AG10803 (cell line): Measurements from ENCODE around the gene KCNQ1.

Experiments
- DNase-seq: peaks from one replicate; pipeline ENCODE4 v3.0.0; 2010; ENCODE audit warnings: low read depth
- H3K4me3 ChIP-seq: 2 replicates; pipeline ENCODE4 v1.5.1; 2011; ENCODE audit warnings: mild to moderate bottlenecking, low read length, control low read depth
- TF ChIP-seq, protein P1 (sequence below): conservative IDR thresholded peaks from 2 replicates; pipeline ENCODE4 v1.5.1; 2011; ENCODE audit warnings: mild to moderate bottlenecking, low read length, control low read depth, inconsistent platforms

The KCNQ1 gene

DNA sequence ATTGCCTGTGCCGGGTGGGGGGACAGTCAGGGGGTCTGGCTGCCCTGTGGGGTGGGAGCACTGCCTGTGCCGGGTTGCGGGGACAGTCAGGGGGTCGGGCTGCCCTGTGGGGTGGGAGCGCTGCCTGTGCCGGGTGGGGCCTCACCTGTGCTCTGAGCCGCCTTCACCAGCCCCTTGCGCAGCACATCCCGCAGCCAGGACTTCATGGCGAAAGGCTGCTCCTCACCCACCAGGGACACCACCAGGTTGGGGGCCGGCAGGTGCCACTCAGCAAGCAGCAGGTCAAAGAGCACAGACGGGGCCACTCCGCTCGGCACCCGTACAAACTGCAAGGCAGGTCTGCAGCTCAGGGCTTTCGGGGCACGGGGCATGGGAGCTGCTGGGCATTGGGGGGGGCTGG, 22.8 kb upstream of the KCNQ1 start:
- H3K4me3 ChIP-seq = no peak overlapping the region
- TF ChIP-seq, protein P1, sequence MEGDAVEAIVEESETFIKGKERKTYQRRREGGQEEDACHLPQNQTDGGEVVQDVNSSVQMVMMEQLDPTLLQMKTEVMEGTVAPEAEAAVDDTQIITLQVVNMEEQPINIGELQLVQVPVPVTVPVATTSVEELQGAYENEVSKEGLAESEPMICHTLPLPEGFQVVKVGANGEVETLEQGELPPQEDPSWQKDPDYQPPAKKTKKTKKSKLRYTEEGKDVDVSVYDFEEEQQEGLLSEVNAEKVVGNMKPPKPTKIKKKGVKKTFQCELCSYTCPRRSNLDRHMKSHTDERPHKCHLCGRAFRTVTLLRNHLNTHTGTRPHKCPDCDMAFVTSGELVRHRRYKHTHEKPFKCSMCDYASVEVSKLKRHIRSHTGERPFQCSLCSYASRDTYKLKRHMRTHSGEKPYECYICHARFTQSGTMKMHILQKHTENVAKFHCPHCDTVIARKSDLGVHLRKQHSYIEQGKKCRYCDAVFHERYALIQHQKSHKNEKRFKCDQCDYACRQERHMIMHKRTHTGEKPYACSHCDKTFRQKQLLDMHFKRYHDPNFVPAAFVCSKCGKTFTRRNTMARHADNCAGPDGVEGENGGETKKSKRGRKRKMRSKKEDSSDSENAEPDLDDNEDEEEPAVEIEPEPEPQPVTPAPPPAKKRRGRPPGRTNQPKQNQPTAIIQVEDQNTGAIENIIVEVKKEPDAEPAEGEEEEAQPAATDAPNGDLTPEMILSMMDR = no peak
- DNase-seq = no peak

DNA sequence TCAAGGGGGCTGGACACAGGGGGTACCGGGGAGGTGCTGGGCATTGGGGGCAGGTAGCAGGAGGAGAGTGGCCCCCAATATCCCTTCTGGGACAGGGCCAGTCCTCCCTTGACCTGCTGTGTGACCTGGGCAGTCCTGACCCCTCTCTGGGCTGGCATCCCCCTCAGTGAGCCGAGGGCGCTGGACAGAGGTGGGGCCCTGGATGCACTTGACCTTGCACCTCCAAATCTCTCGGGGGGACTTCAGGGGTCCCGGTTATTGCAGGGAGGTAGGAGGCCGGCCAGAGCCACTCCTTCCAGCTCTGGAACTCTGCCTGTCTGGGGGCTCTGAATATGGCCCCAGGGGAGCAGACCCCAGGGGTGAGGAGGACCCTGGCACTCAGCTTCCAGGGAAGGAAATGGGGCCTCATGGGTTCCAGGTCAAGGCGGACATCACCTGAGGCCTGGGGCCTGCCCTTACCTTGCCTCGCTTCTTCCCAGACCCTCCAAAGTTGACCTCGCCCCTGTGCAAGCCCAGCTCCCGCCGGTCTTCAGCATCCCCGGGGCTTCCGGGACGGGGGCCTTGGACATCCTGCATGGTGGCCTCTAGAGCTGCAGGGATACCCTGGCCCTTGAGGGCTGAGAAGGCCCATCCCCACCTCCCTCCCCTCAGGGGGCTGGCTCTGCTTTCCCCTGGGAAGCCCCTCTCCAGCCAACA, 22.2 kb upstream of the KCNQ1 start:
- TF ChIP-seq, protein P1 = no peak
- H3K4me3 ChIP-seq = no peak overlapping the region

DNA sequence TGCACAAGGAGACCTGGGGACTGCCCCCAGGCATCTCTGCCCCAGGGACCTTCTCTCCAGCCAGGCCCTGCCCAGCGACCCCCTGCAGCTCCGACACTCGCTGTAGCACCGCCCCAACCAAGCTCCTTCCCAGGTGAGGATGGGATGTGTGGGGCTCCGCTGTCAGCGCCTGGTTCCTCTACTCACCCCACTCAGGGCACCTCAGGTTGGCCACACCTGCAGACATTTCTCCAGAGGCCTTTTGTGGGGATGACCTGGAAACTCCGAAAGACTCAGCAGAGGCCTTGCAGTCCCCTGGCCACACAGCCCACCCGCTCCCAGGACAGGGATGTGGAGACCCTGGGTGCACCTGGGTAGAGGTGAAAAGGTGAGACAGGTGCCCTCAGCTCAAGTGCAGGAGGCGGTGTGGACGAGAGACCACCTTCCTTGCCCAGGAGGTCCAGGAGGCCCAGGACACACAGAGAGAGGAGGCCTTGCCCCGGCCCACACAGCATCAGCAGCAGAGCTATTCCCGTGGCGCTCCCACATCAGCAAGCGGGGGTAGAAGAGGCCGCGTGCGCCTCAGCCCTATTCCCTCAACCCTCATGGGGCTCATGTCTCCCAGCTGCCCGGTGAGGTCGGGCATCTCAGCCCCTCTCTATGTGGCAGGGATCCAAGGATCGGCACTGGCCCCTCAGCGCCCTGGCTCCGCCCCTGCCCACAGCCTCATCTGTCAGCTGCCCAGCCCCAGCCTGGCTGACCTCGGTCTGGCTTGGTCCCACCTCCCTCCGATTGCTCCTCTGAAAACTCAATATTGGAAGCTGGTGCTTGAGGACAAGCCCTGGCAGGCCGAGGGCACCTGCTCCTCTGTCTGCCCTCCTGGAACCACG, 21.4 kb upstream of the KCNQ1 start:
- TF ChIP-seq, protein P1 = no peak
- no peak for DNase-seq

More for the DNA sequence above, 22.2 kb upstream of the KCNQ1 start:
- no peak for DNase-seq

DNA sequence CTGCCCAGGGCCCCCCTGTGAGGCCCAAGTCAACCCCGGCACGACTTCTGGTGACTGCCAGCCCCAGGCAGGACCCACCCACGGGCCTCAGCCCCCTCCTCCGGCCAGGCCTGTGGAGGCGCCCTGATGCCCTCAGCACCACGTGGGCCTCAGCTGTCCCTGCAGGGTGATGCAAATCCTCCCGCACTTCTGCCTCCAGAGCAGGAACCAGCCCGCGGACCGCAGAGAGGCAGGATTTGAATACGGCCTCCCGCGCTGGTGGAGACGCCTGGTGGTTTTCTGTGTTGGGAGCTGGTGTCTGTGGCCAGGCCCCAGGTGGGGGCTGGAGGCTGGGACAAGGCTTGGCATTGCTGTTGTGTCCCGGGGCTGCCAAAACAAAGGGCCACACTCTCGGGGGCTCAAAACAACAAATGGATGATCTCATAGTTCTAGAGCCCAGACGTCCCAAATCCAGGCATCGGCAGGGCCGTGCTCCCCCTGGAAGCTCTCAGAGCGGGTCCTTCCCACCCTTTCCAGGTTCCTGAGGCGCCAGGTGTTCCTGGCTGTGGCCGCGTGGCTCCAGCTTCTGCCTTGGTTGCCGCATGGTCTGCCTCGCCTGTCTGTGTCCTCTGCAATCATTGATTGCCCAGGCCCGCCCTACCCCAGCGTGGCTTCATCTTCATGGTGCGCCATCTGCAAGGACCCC, 19.9 kb upstream of the KCNQ1 start:
- no peak overlapping the region for H3K4me3 ChIP-seq
- TF ChIP-seq, protein P1 = no peak
- DNase-seq = no peak

More for the DNA sequence above, 21.4 kb upstream of the KCNQ1 start:
- H3K4me3 ChIP-seq = no peak overlapping the region

DNA sequence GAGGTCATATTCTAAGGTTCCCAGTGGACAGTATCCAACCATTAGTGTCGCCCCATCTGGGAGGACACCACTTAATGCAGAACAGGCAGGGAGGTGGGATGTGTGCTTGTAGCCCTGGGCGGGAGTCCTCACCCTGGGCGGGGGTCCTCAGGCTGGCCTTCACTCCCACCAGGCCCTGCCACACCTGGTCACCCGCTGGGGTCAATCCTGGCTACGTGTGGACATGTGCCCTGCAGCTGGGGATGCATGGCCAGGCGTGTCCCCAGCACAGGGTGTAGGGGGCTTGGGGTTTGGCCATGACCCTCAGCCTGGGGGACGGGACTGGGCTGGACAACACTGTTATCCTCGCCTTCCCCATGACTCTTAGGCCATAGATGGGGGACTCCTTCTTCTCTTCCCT, 19.3 kb upstream of the KCNQ1 start:
- TF ChIP-seq, protein P1 = no peak
- DNase-seq = no peak
- H3K4me3 ChIP-seq = no peak overlapping the region

DNA sequence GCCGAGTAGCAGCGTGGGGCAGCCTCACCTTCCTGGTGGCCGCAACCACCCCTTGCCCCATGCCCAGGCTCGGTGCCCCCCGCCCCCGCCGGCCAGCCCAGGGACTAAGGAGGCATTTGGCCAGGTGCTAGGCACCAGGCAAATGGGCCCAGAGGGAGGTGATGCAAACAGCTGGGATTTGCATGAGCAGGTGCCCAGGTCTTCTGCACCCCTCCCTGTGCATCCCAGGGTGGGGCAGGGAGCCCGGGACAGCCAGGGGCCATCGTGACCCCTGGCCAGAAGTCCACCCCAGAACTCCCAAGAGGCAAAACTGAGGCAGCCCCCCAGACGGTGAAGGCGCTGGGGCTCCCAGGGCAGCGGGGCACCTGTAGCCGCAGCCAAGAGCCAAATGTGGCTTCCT, 18.6 kb upstream of the KCNQ1 start:
- TF ChIP-seq, protein P1 = no peak

More for the DNA sequence above, 18.6 kb upstream of the KCNQ1 start:
- H3K4me3 ChIP-seq = no peak overlapping the region
- no peak for DNase-seq
